Measurements from ENCODE around the gene DNAAF6. TPM values are rescaled to one million over a fixed set of nuclear protein-coding genes. Genes with fewer than 3 reads are reported as not detected.

Gene DNAAF6
- polyA plus RNA-seq, 1 of the 3 experiments (the other 2 are of a cell fraction): not detected

- ChIA-PET CTCF (no interaction called here), POLR2A (no interaction called here)
- Histone ChIP-seq H4K20me1 (ENCODE audit: insufficient read depth) (no peaks in the 10 kb centered on the region), H3K36me3 (replicated peaks in 1 of 2; ENCODE audit: control insufficient read depth in 1 of 2, insufficient read depth in 2 of 2, low read length in 1 of 2) (no peaks in the 10 kb centered on the region), H3K79me2 (ENCODE audit: insufficient read depth) (no peaks in the 10 kb centered on the region), H3K27ac (ENCODE audit: low read depth in 2 of 2, low read length in 1 of 2) (no peak overlapping the region), H3K27me3 (ENCODE audit: insufficient read depth) (no peaks in the 10 kb centered on the region; the same call in 1 of the 2 replicates), H3K9ac (no peak overlapping the region), H3K4me2 (no peak overlapping the region), H2AFZ (ENCODE audit: low read depth) (no peak overlapping the region), H3K4me3 (ENCODE audit: low read depth in 2 of 2, low read length in 1 of 2) (no peak overlapping the region), H3F3A (replicated peaks; ENCODE audit: insufficient read depth) (peaks cover 2% of the 10 kb centered on the region), H3K9me2 (no peaks in the 10 kb centered on the region), H3K9me3 (no peaks in the 10 kb centered on the region), H3K4me1 (ENCODE audit: control insufficient read depth in 1 of 2, insufficient read depth in 2 of 2, low read depth in 1 of 2, low read length in 1 of 2) (no peaks in the 10 kb centered on the region; a peak in 1 of 4 replicates)
- DNase-seq: no peak
- TF ChIP-seq FOXM1 (IDR thresholded peaks at IDR 0.05; ENCODE audit: low read depth) (no peak), USF1 (IDR thresholded peaks at IDR 0.05; ENCODE audit: borderline replicate concordance, low read depth) (no peak), GABPA (IDR thresholded peaks at IDR 0.05; ENCODE audit: low read depth) (no peak), PBX3 (IDR thresholded peaks at IDR 0.05) (no peak), ELF1 (IDR thresholded peaks at IDR 0.05) (no peak), SIN3A (IDR thresholded peaks at IDR 0.05; ENCODE audit: borderline replicate concordance, low read depth, low read length) (no peak), NRF1 (IDR thresholded peaks at IDR 0.05; ENCODE audit: low read depth, low read length) (no peak), FOXJ3 (CRISPR knock-in tag; IDR thresholded peaks at IDR 0.05) (no peak), SMC3 (IDR thresholded peaks at IDR 0.05; ENCODE audit: low read depth, low read length) (no peak), ZBTB33 (IDR thresholded peaks at IDR 0.05; ENCODE audit: borderline replicate concordance, low read depth) (no peak)
- WGBS (ENCODE audit: low lambda C conversion rate): 35% methylated on average over 2 of the region's 2 CpGs
These were observed 22.0 kb downstream of the DNAAF6 start for GRCh38 chrX:107228486-107228819.

- Histone ChIP-seq H3K36me3 (replicated peaks in 1 of 2; ENCODE audit: control insufficient read depth in 1 of 2, insufficient read depth in 2 of 2, low read length in 1 of 2) (no peaks in the 10 kb centered on the region), H4K20me1 (ENCODE audit: insufficient read depth) (no peaks in the 10 kb centered on the region), H3K9me3 (no peaks in the 10 kb centered on the region), H3K9ac (no peak overlapping the region), H3K79me2 (ENCODE audit: insufficient read depth) (no peaks in the 10 kb centered on the region), H3K4me1 (ENCODE audit: control insufficient read depth in 1 of 2, insufficient read depth in 2 of 2, low read depth in 1 of 2, low read length in 1 of 2) (no peaks in the 10 kb centered on the region), H3K4me3 (ENCODE audit: low read depth in 2 of 2, low read length in 1 of 2) (peak overlapping the region in 1 of 2 experiments; percentile 19; a peak in 1 of 4 replicates), H3K27ac (ENCODE audit: low read depth in 2 of 2, low read length in 1 of 2) (no peak overlapping the region), H2AFZ (ENCODE audit: low read depth) (no peak overlapping the region), H3K4me2 (no peak overlapping the region), H3F3A (replicated peaks; ENCODE audit: insufficient read depth) (no peaks in the 10 kb centered on the region), H3K9me2 (no peaks in the 10 kb centered on the region), H3K27me3 (ENCODE audit: insufficient read depth) (peaks cover 37% of the 10 kb centered on the region; the same call in 1 of the 2 replicates)
- CTCF ChIA-PET: interaction anchor here (0.5 to 3.1 kb wide), 7 partner anchors 13 to 247 kb away, joined by 3 to 11 read pairs (median 4); no protein-coding TSS in a partner anchor
- TF ChIP-seq RAD21 (IDR thresholded peaks at IDR 0.05; ENCODE audit: low read length) (peak; percentile 25), TCF12 (IDR thresholded peaks at IDR 0.05) (no peak)
- POLR2A ChIA-PET: no interaction called here
- 2% methylated on average over 21 of the region's 41 CpGs for WGBS (ENCODE audit: low lambda C conversion rate)
- peak; percentile 41 for DNase-seq
These were observed 66.1 kb downstream of the DNAAF6 start for GRCh38 chrX:107272431-107272921.

Data from SK-N-SH (cell line).